Left renal pelvis (tissue), 4 donors: Measurements from ENCODE around the gene RIMBP3C. TPM values are rescaled to one million over a fixed set of nuclear protein-coding genes. Genes with fewer than 3 reads are reported as not detected.
"Not testable (repeated sequence)": the region's sequence is repeated elsewhere in the genome, so short reads cannot be mapped to it uniquely, and the experiment has no call there.

Experiments used
- DNase-seq, 4 donors: peaks; one replicate each; pipeline ENCODE4 v3.0.0-alpha.2; 2013; ENCODE audit warnings: low read depth in 4 of 4, low spot score in 3 of 4
- polyA plus RNA-seq, 4 donors: library from polyadenylated mRNA; unstranded; fragments of 120-200 nt; gene quantifications; one replicate each; pipeline ENCODE4 v1.2.1, GENCODE V29; 2013; ENCODE audit not compliant: insufficient read length in 4 of 4

The RIMBP3C gene
- polyA plus RNA-seq, 4 donors: 0.27 to 0.50 (median 0.40) TPM

DNA sequence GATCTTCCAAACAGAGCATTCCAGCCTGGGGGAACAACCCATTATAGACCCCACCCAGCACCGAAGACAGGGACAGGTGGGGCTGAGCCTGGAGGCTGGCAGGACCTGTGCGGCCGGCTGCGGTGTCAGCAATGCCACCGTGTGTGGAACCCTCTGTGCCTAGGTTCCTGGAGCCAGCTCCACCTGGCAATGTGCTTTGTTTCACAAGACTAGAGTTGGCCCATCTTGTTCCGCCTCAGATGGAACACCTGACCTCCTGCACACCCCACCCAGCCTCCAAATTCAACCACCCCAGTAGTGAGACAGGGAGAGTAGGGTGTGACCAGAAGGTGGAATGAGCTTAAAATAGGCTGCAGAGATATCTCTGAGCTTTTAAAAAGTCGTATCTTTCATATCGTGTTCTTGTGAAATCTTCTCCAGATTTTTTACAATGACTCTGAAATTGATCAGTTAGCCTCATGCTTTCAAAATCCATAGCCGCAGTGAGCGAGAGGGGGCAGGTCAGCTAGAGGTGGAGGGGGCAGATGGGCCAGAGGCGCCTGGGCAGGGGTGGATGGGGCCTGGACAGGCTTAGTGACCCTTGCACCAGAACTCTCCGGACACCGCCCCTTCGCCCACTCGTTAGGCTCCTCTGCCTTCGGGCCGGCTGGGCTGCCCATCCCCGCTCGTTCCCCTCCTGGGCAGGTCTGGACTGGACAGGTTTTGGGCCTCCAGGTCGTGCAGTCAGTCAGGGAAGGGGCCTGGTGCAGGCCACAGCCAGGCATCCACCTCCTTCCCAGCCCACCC, 18.2 kb downstream of the RIMBP3C start:
- not testable (repeated sequence) for DNase-seq

DNA sequence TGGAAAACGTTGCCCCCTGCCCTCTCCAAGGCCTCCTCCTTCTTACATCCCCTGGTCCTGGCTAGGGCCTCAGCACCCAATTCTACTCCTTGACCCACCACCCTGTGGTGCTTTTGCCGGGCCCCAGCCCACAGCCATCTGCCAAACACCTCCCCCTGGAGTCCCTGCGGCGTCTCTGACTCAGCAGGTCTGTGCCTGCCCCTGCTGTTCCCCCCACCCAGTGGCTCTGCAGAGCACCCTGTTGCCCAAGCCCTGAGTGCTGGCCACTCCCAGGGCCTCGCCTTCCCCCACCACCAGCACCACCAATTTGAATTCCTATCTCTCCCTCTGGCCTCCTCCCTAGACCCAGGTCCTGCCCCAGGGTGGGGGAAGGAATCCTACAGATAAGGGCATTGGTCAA, 19.7 kb downstream of the RIMBP3C start:
- not testable (repeated sequence) for DNase-seq

DNA sequence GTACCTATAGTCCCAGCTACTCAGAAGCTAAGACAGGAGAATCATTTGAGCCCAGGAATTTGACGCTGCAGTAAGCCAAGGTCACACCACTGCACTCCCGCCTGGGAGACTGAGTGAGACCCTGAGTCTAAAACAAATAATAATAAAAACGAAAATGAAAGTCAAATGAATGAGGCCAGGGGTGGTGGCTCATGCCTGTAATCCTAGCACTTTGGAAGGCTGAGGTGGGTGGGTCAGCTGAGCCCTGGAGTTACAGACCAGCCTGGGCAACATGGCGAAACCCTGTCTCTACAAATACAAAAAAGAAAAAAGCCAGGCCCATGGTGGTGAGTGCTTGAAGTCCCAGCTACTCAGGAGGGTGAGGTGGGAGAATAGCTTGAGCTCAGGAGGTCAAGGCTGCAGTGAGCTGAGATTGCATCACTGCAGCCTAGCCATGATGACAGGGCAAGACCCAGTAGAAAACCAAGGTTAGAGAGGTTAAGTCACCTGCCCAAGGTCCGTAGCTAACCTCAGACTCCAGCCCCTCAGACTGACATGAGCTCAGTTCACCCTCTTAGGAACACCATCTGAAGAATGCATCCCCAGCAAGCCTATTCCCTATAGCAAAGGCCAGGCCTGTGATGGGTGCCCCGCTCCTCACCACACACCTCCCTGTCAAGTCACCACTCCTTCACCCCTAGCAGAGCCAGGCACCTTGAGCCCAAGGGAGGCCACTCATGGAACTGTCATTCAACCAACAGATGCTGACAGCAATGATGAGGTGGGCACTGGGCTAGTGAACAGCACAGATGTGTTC, 24.4 kb downstream of the RIMBP3C start:
- DNase-seq: not testable (repeated sequence)

DNA sequence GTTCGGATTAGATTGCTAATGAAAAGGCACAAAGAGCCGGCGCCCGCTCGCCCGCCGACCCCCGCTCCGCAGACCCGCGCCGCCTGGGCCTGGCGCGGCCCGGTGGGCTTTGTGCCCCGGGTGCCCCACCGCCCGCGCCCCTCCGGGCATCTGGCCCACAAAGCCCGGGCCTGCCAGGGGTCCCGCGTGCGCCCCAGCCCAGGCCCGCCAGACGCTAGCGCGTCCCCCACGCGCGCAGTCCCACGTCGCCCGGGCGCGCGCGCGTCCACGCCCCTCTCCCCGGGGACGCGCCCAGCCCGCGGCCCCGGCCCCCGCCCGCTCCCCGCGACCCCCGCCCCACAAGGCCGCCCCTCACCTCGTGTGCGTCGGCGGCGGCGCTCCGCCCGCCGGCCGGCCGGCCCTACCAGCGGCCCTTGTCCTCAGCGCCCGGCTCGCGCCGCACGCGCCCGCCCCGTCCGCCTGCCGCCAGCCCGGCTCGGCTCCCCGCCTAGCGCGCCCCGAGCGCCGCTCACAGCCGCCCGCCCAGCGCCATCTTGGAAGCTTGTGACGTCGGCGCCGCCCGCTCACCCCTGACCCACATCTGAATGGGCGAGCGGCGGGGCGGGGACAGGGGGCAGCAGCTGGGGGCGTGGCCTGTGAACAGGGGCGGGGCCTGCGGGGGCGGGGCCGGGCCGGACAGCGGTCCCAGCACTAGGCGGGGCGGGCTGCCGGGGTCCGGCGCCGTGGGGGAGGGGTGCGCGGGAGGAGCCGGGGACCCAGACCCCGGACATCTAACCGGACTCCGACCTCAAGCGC, 34.1 kb downstream of the RIMBP3C start:
- not testable (repeated sequence) for DNase-seq

DNA sequence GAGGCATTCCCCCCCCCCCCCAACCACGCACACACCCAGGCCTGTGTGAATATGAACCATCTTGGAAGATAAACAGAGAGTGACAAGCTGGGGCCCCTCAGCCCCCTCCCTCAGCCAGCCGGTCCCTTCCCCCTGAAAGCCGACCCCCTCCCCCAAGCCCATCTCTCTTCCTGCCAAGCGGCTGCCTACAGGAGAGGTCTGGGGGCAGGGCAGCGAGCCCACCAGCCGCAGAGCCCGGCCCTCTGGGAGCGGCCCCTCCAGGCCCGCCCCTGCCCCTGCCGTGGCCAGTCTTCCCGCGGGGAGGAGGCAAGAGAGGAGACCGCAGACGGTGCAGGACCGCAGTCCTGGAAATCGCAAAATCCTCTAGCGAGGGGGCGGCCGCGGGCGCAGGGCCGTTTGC, 34.7 kb downstream of the RIMBP3C start:
- DNase-seq: not testable (repeated sequence)

DNA sequence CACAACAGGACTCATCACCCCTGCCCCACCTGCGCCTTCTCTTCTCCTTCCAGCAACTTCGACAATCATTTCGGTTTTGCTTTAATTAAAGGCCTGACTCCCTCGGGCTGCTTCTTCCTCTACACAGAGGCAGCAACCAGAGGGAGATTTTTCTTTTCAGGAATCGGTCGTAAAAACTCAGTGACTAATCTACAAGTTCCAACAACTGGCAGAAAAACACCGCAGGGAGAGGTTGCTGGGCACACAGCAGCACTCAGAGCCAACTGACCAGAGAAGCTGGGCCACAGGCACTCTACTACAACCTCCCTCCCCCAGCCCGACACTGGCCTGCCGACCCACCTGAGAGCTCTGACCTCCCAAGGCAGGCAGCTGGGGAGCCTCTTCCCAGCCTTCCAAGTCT, 36.0 kb downstream of the RIMBP3C start:
- not testable (repeated sequence) for DNase-seq

DNA sequence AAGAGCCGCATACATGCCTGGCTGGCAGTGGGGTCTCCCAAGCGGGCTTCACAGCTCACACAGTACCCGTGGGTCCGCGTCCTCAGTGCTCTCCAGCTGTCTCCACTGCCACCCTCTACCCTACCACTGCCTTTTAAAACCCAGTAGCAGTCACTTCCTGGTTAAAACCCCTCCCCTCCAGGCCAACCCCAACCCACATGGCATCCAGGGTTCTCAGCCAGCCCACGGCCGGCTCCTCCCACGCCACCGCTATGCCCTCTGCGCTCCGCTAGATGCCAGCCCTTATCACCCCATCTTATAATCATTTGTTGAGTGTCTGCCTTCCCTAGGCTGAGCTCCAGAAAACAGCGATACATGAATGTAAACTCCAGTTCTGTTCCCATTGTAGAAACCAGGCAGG, 37.1 kb downstream of the RIMBP3C start:
- DNase-seq: not testable (repeated sequence)

DNA sequence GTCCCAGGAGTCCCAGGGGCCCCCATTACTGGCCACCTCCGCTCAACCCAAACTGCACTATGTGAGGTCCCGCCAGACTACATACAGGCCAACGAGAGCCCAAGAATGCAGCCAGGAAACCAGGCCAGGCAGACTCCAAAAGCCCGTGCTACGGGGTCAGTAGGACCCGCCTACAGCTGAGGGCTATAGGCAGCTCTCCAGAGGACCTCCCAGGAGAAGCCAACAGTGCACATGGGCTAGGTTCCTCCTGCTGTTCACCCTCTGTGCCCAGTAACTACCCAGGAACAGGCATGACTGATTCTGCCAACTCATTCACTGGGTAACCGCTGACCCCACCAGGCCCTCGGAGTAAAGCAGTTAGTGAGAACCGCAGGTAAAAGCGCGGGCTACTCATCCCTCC, 39.2 kb downstream of the RIMBP3C start:
- DNase-seq: not testable (repeated sequence)

DNA sequence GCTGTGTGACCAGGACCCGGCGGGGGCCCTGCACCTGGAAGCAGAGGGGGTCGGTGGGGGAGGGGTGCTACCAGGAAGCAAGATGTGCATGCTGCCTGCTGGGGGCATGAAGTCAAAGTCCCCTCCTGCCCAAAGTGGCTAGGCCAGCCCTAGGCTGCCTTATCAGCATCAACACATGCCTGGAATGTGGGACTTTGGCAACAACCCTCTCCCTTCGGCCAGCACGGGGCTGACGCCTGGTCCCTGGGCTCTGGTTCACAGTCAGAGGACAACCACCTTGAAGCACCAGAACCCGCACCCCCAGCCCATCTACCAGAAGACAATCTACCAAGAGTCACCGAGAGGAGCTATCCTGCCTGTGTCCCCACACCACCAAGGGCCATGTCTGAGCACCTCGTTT, 40.9 kb downstream of the RIMBP3C start:
- not testable (repeated sequence) for DNase-seq

DNA sequence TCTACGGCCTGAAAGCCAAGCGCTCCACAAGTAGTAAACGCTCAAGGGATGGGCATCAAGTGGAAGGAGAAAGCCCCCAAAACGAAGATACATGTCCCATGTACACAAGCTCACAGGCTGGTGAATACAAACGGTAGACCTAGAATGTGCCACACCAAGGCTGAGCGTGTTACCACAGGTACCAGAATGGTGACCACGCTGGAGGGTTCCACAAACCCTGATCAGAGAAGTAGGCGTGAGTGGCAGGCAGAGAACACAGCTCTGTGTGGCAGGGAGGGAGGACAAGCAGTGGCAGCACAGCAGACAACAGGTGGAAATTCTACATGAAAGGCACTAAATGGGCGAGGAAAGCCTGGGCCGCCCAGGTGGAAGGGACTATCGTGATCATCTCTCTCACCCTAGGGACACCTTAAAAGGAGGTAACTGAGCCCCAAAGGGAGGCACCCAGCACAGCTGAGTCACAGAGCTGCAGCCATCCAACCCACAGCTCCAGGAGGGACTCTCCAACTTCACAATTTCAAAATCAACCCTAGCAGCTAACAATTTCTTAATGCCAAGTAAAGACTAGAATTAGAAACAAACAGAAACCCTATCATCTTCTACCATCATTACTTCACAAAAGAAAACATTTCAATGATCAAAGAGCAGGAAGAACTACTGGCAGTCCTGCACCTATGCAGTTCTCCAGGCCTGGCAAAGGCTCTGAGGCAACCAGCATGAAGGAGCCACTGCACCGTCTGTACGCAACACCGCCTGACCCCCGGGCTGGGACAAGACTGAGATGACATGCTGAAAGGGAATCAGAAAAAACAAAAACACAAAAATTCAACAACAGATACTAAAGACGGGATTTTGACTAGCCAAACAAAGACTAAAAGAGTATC, 51.4 kb downstream of the RIMBP3C start:
- not testable (repeated sequence) for DNase-seq

DNA sequence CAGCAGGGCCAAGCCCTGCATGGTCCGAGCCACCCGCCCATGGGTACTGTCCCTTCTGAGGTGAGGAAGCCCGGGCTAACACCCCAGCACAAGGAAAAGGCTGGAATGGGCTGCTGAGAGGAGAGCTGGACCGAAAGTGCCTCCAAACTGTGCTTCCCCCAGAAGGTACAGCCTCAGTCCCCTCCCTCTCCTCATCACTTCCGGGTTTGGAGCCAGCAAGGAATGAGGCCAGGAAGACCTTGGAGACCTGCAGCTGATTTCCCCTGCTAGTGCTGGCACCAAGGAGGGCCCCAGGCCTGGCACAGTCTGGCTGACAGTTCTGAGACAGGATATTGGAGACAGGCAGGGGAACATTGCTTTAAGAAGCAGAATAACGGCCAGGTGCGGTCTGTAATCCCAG, 52.8 kb downstream of the RIMBP3C start:
- DNase-seq: not testable (repeated sequence)

DNA sequence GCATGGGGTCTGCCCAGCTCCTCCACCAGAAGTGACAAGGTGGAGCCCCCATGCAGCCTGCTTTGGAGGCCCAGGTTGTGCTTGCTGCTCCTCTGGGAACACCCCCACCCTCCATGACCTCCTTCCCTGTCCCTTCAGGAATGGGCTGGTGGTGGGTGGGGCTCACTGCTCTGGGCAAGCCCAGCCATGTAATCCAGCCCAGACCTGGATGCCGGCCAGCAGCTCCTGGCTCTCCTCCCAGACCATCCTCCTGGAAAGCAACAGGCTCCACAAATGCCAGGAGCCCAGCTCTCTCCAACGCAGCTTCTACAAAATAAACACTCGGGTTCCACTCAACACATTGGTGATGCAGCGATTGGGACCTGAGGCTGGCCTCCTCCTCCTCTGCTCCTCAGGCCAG, 53.3 kb downstream of the RIMBP3C start:
- not testable (repeated sequence) for DNase-seq

Other genes with a start within 250 kb of the RIMBP3C start
- not detected for gene RIMBP3B, start 167.7 kb downstream of the RIMBP3C start, polyA plus RNA-seq
- 10 to 100 TPM in 1 of 4 donors, 1 to 10 TPM in 3; 6.9 to 11.5 (median 8.6) TPM for gene HIC2, start 134.1 kb downstream of the RIMBP3C start, polyA plus RNA-seq
- gene TMEM191C, start 84.1 kb downstream of the RIMBP3C start, polyA plus RNA-seq: 1 to 10 TPM in 3 of 4 donors, under 1 TPM in 1; 0.81 to 2.1 (median 1.7) TPM
- 10 to 100 TPM; 48.7 to 63.8 (median 58.1) TPM for gene UBE2L3, start 16.3 kb upstream of the RIMBP3C start, polyA plus RNA-seq
- 10 to 100 TPM in 2 of 4 donors, 1 to 10 TPM in 2; 5.0 to 19.2 (median 9.1) TPM for gene YDJC, start 78.6 kb upstream of the RIMBP3C start, polyA plus RNA-seq
- gene CCDC116, start 81.3 kb upstream of the RIMBP3C start, polyA plus RNA-seq: under 1 TPM; 0.26 to 0.46 (median 0.38) TPM
- gene SDF2L1, start 90.8 kb upstream of the RIMBP3C start, polyA plus RNA-seq: 10 to 100 TPM in 3 of 4 donors, 1 to 10 TPM in 1; 8.8 to 23.2 (median 15.7) TPM
- gene PPIL2, start 114.6 kb upstream of the RIMBP3C start, polyA plus RNA-seq: 10 to 100 TPM; 31.0 to 49.4 (median 36.4) TPM
- 10 to 100 TPM; 11.8 to 20.9 (median 17.6) TPM for gene YPEL1, start 184.3 kb upstream of the RIMBP3C start, polyA plus RNA-seq